G401 (cell line): Measurements from ENCODE around the gene MCM3AP. TPM values are rescaled to one million over a fixed set of nuclear protein-coding genes. Genes with fewer than 3 reads are reported as not detected.
"Not testable (repeated sequence)": the region's sequence is repeated elsewhere in the genome, so short reads cannot be mapped to it uniquely, and the experiment has no call there.

Source experiments
- DNase-seq: peaks from one replicate; pipeline ENCODE4 v3.0.0-alpha.2; 2015; ENCODE audit warnings: low spot score
- in situ Hi-C: cut with HindIII; loops from 2 replicates; pipeline ENCODE4 v1.10.0; 2016; ENCODE audit warnings: low sequenced_read_pairs, mixed read lengths
- total RNA-seq: library from RNA; depleted of rRNA; stranded (reverse); fragments of >200 nt; shearing (Covaris generic); gene quantifications from 2 replicates; pipeline ENCODE4 v1.2.3, GENCODE V29; 2014

Gene MCM3AP
- total RNA-seq, 1 experiment from 2014 or later, result 127 TPM

DNA sequence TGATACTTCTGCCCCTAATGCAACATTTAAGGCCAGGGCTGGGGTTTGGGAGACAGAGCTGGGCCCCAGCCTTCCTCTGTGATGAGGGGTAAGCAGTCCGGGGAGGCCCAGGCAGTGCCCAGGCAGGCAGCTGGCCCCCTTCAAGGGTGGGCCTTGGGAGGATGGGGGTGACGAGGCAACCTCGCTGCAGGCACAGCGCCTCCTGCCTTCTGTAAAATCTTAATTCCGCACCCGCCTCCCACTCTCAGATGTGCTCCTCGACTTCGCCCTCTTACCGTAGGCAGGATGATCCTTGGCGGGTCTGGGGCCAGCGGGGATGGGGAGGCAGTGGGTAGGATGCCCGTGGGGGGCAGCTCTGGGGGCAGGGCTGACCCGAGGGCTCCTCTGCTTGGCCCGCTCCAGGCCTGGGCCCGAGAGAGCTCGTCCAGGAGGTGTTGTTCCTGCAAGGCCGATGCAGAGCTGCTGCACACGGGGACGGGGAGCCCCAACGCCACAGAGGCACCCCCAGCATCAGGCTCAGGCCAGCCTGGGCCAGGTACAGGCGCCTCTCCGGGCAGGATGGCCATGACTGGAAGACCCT is 29.1 kb upstream of the MCM3AP start:
- in situ Hi-C loops, result no loop called here
- no peak for DNase-seq

DNA sequence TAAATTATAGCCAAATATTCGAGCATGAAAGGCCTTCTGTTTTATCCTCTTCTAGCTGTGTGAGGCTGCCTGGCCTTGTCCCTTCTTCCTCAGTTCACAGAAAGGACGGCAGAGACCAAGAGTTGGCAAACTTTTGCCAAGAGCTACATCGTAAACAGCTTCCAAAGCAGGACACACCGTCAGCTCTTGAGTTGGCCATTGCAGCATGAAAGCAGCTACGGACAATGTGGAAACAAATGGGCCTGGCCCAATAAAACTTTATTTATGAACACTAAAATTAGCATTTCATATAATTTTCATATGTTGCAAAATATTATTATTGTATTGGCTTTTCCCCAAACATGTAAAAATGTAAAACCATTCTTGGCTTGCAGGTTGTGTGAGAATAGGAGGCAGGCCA is 27.5 kb upstream of the MCM3AP start:
- no peak for DNase-seq
- in situ Hi-C loops, result no loop called here

DNA sequence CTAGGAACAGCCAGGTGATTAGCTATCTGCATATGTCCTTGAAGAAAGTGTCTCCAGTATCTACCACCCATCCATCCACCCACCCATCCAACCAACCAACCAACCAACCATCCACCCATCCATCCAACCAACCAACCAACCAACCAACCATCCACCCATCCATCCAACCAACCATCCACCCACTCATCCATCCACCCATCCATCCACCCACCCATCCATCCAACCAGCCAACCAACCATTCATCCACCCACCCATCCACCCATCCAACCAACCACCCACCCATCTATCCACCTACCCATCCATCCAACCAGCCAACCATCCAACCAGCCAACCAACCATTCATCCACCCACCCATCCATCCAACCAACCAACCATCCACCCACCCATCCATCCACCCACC is 26.2 kb upstream of the MCM3AP start:
- in situ Hi-C loops, result no loop called here
- DNase-seq, result no peak

DNA sequence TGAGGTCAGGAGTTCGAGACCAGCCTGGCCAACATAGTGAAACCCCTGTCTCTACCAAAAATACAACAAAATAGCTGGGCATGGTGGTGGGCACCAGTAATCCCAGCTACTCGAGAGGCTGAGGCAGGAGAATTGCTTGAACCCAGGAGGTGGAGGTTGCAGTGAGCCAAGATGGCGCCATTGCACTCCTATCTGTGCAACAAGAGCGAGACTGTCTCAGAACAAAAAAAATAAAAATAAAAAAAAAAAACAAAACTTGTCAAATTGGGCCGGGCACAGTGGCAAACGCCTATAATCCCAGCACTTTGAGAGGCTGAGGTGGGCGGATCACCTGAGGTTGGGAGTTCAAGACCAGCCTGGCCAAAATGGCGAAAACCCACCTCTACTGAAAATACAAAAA is 24.8 kb upstream of the MCM3AP start:
- DNase-seq, in situ Hi-C loops: not testable (repeated sequence)

DNA sequence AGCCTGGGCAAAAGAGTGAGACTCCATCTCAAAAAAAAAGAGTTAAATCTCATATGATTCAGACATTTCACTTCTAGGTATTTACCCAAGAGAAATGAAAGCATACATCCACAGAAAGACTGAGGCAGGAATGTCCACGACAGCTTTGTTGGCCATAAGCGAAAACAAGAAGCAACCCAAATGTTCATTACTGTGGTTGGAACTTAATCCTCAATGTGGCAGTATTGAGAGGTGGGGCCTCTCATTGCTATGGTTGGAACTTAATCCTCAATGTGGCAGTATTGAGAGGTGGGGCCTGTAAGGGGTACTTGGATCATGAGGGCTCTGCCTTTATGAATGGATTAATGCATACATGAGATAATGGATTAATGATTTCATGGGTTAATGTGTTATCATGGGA is 23.0 kb upstream of the MCM3AP start:
- DNase-seq, result no peak
- in situ Hi-C loops, result no loop called here

DNA sequence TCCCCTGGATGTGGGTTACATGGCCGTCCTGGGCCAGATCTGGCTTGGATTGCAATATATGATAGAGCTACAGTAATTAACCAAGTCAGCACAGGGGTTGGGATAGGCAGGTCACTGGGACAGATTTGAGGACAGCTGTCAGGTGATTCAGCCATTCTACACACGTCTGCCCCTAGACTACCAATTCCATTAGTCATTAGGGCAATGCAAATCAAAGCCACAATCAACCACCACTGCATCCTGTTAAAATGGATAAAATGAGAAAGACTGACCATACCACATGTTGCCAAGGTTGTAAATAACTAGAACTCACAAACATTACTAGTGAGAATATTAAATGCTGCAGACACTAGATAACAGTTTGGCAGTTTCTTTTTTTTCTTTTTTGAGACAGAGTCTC is 22.2 kb upstream of the MCM3AP start:
- DNase-seq, result no peak
- in situ Hi-C loops, result no loop called here

DNA sequence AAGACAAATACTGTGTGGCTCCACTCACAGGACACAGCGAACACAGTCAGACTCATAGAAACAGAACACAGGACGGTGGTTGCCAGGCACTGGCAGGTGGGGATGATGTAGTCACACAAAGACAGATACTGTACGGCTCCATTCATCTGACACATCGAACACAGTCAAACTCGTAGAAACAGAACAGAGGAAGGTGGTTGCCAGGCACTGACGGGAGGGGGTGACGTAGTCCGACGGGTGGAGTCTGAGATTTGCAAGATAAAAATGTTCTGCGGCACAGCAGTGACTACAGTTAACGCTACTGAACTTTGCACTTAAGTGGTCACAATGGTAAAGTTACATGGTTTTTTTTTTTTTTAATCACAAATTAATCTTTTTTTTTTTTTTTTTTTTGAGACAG is 19.5 kb upstream of the MCM3AP start:
- DNase-seq, result no peak
- in situ Hi-C loops, result no loop called here

DNA sequence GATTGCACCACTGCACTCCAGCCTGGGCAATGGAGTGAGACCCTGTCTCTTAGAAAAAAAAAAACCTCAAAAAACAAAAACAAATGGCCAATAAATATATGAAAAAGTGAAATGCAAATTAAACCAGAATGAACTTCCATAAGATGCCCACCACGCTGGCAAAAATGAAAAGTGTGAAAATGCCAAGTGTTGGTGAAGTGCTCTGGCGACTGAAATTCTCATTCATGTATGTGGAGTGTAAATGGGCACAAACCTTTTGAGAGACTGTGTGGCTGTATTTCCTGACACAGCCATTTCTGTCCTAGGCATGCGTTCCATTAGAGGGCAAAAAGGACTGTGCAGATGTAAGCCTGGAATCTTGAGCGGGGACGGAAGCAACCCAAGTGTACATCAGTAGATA is 19.0 kb upstream of the MCM3AP start:
- DNase-seq, result no peak
- in situ Hi-C loops, result no loop called here

DNA sequence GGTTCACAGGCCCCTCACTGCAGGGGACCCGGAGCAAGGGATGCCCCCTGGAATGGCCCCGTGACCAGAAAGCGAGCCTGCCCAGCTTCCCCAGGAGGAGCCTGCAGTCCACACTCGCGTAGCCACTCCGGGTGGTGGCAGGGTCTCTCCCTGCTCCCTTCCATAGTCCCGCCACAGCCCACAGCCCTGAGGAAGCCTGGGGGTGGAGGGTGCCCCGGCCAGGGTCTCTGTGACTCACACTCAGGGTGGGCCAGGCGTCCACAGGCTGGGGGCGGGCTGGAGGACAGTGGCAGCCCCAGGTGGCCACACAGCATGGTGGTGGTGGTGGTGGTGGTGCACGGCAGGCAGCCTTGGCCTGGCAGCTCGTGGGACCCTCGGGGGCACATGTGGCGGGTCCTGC is 16.3 kb upstream of the MCM3AP start:
- in situ Hi-C loops, result no loop called here
- no peak for DNase-seq

DNA sequence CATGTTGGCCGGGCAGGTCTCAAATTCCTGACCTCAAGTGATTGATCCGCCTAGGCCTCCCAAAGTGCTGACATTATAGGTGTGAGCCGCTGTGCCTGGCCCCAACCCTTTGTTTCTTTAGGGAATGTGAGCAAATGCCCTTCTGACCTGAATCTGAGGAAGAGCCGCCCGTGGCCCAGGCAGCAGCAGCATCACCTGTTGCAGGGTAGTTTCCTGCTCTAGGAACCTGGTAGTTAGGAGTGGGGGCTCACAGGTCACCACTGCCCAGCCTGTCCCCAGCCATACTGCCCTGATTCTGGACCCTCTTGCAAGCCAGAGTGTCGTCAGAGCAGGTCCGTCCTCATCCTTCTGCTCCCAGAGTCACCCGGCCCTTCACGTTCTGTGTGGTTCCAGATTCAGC is 13.8 kb upstream of the MCM3AP start:
- no peak for DNase-seq
- in situ Hi-C loops, result no loop called here

DNA sequence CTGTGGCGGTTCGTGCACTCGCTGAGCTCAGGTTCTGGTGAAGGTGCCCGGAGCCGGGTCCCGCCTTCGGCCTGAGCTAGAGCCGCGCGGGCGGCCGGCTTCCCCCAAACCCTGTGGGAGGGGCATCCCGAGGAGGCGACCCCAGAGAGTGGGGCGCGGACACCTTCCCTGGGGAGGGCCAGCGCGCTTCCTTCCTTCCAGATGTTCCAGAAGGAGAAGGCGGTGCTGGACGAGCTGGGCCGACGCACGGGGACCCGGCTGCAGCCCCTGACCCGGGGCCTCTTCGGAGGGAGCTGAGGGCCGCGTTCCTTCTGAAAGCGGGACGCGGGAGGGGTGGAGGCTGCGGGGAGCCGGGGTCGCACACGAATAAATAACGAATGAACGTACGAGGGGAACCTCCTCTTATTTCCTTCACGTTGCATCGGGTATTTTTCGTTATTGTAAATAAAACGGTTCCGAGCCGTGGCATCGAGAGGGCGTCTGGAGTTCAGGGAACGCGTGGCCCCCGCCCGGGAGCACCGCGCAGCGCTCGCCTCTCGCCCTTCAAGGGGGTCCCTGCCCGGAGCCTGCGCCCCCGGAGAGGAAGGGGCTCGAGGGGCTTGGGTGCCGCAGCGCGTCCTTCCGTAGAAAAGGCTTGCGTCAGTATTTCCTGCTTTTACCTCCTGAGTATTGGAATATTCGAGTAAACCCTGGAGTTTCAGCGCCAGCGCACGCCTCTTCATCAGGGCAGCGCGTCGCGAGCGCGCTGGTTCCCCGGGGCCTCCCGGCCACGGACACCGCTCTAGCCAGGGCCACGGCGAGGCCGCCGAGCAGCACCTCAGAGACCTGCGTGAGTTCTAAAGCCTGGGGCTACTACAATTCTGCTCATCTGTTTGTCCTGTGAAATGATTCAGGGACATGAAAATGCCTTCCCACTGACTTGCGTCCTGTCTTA is 12.2 kb upstream of the MCM3AP start:
- in situ Hi-C loops, result no loop called here
- peak; percentile 14 for DNase-seq

DNA sequence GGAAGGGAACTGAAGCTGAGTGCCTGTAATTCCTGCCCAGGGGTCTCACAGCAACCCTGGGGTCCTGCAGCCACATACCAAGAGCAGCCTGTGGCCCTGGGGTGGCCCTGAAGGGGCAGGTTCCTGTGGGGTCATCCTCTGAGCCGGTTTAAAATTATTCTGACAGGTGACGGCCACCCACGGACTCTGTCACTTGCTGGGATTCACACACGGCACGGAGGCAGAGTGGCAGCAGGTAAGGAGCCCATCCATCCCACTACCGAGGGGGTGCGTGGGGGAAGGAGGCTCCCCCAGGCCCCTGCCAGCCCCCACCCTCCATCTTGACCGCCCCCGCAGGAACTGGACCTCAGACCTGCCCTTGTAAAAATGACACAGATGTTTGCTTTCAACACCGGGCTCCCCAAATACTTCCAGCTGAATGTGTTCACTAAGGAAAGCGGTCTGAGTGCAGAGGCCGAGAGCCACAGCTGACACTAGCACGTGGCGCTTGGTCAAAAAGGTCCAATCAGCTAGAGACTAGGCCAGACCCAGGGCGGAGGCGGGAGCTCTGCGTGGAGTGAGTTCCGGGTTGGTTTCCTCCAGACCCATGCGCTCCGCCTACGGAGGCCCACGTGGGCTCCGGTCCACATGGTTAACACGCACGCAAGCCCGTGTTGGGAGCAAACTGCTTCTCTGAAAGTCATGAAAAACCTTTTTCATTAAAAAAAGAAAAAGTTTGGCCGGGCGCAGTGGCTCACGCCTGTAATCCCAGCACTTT is 10.8 kb upstream of the MCM3AP start:
- in situ Hi-C loops, result no loop called here
- DNase-seq, result no peak

DNA sequence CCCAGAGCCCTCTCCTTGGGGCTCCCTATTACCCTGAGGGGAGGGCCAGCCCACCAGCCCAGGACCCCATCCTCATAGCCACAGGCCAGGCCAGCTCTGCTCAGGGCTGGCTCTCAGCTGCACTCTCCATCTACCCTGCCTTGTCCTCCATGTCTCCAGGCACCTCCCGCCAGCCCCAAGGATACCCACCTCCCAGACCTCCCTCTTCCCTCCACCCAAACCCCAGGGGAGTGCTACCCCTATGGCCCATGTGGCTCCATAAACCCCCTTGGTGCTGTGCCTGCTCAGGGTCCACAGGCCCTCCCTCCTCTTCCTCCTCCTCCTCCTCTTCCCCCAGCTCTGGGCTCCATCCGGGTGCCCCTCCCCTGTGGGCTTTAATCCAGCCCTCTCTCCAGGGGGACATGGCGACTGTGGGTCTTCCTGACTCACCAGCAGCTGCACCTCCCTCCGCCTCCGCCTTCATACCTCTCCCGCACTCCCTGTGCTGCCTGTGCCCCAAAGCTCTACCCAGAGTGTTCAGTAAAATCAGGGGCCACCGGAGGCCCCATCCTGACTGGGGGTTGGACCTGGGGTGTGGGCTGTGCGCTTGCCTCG is 9.9 kb upstream of the MCM3AP start:
- no peak for DNase-seq
- in situ Hi-C loops, result no loop called here

DNA sequence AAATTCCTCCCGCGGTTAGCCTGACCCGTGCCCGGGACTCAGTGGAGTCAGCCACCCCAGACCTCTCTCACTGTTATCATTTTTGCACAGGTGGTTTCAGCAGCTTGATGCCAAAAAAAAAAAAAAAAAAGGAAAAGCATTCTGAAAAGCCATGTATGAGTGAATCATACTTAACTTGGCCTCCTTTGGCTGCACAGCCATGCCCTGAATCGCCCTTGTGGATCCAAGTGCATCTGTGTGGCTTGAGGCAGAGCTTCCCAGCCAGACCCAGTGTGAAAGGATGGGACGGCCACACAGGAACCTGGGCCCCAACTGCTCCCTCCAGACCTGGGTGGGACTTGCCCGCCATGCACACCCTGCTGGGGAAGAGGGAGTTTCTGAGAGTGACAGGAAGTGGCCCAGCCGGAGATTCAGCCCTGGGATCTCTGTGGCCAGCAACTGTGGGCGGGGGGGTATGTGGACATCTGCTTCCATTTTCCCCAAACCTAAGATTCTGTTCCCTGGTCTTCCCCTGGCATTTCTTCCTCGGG is 9.3 kb upstream of the MCM3AP start:
- in situ Hi-C loops, result no loop called here
- DNase-seq, result no peak

DNA sequence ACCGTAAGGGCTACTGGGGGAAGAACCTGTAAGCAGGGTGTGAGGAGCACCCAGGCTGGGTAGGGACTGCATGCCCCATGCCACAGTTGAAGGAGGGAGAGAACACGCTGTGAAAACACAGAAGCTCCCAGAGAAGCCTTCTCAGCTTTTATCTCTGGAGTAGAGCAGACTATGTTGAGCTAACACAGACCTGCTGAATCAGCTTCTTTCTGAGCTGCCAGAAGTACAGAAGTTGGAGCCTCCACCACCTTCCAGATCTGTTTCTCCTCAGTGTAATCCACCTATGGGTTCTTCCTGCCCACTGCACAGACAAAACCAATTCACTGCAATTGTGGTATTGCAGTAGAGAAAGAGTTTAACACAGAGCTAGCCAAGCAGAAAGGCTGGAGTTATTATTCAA is 6.2 kb upstream of the MCM3AP start:
- in situ Hi-C loops, result no loop called here
- no peak for DNase-seq

DNA sequence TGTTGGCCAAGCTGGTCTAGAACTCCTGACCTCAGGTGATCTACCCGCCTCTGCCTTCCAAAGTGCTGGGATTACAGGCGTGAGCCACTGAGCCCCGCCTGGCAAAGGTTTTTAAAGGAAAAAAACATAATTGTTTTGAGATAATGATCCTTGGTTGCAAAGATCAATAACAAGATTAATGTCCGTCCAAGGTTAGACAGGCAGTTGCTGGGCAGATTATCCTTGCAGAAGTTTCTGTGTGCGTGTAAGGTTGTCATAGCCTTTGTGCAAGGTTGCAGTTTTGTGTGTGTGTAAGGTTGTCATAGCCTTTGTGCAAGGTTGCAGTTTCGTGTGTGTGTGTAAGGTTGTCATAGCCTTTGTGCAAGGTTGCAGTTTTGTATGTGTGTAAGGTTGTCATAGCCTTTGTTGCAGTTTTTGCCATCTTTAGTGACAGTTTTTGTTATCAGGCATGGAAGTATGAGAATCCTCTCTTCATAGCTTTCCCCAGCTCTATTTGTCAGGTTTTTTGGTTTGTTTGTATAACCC is 4.3 kb upstream of the MCM3AP start:
- in situ Hi-C loops, result no loop called here
- no peak for DNase-seq

DNA sequence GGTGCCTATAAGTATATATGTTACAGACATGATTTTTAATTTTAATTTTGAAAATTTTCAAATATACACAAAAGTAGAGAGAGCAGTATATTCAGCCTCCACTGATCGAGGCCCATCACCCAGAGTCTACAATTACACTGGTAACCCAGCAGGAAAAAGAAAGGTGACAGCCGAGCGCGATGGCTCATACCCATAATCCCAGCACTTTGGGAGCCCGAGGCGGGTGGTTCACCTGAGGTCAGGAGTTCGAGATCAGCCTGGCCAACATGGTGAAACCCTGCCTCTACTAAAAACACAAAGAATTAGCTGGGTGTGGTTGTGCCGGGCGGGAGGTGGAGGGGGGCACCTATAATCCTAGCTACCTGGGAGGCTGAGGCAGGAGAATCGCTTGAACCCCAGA is 2.1 kb upstream of the MCM3AP start:
- in situ Hi-C loops, result no loop called here
- no peak for DNase-seq

DNA sequence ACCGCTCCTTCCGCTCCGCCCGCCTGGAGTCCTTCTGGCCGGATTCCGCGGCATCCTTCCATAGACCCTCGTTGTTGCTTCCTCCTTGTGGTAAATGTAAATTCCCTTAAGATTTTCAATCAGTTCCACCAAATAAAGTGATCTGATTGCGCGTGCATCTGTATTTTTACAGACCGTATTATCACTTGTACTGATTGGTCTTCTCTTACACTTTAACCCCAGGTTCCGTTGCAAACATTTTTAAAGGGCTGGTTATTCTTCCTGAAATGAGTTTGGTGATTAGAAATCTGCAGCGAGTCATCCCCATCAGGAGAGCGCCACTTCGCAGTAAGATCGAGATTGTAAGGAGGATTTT is 1.2 kb upstream of the MCM3AP start:
- in situ Hi-C loops, result no loop called here
- DNase-seq, result no peak

DNA sequence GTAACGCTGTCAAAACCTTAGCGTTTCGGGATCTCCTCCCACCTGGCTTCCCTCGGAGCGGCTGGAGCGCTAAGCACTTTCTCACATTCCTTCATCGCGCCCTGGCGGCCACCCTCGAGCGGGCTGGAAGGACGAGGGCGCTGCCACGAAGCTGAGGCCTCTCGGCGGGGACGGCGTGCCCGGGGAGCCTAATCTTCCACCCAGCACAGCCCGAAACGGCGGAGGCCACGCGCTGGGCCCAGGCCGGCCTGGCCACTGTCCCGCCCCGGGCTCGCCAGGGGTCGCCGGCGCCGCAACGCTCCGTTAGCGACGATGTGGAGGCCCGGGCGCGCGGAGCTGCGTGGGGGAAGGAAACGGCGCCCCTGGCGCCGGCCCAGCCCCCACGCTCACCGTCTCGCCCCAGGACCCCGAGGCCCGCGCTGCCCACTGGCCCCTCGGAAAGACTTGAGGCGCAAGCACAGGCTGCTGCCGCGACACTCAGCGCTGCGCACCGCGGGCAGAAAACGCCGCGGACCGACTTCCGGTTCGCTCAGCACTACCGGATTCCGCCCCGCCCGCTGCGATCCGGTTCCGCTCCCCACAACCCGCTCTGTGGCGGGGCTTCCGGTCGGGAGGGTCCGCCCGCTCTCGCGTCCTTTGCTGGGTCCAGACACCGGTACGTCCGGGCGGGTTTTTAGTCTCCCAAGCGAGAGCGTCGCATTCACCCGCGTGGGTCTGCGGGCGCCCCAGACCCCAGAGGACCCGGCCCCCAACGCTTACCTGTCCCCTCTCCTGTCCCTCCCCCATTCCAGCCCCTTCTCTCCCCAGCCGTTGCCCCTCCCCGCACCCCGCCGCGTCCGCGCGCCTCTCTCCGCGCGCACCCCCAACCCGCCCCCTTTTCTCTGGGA is 593 bp upstream of the MCM3AP start, which contains the start of gene YBEY:
Gene YBEY, plus strand, starts transcription at position 582 of the 887 bp plus-strand sequence. CDS start 572 bp downstream, outside the sequence.
- peak; percentile 89 for DNase-seq
- in situ Hi-C loops, result no loop called here
